Skeletal muscle tissue (tissue), 4 donors: Measurements from ENCODE around the gene EMCN. TPM values are rescaled to one million over a fixed set of nuclear protein-coding genes. Genes with fewer than 3 reads are reported as not detected.
A peak's percentile ranks its signal among the peaks of the same experiment; 100 is the strongest.
"Not testable (repeated sequence)": the region's sequence is repeated elsewhere in the genome, so short reads cannot be mapped to it uniquely, and the experiment has no call there.

Experiments used
- H3K27ac ChIP-seq: one replicate; pipeline ENCODE4 v1.7.0; 2013; ENCODE audit warnings: mild to moderate bottlenecking, low read depth, low read length, inconsistent platforms
- H3K27me3 ChIP-seq, 3 donors: one replicate each; pipeline ENCODE4 v1.7.0; 2013; ENCODE audit warnings: low read length in 3 of 3; ENCODE audit not compliant: control insufficient read depth in 3 of 3, insufficient read depth in 3 of 3
- H3K36me3 ChIP-seq, 3 donors: one replicate each; pipeline ENCODE4 v1.7.0; 2013; ENCODE audit warnings: low read length in 3 of 3; ENCODE audit not compliant: control insufficient read depth in 3 of 3, insufficient read depth in 3 of 3
- H3K4me1 ChIP-seq, 3 donors: one replicate each; pipeline ENCODE4 v1.7.0; 2013; ENCODE audit warnings: low read length in 3 of 3, mild to moderate bottlenecking in 3 of 3; ENCODE audit not compliant: control insufficient read depth in 3 of 3, insufficient read depth in 3 of 3
- H3K4me3 ChIP-seq, 3 donors: one replicate each; pipeline ENCODE4 v1.7.0; 2013; ENCODE audit warnings: low read length in 3 of 3
- H3K9ac ChIP-seq, 3 donors: one replicate each; pipeline ENCODE4 v1.7.0; 2013; ENCODE audit warnings: low read length in 3 of 3, mild to moderate bottlenecking in 3 of 3, moderate library complexity in 2 of 3, low read depth in 1 of 3
- H3K9me3 ChIP-seq, 3 donors: one replicate each; pipeline ENCODE4 v1.7.0; 2013; ENCODE audit warnings: low read length in 3 of 3; ENCODE audit not compliant: control insufficient read depth in 3 of 3
- total RNA-seq: library from RNA; depleted of rRNA; stranded (reverse); fragments of >200 nt; gene quantifications from one replicate; pipeline ENCODE4 v1.2.3, GENCODE V29; 2014
- donor health status: Osteomylitis.

The EMCN gene
- total RNA-seq, 1 donor from 2014 or later: 10.4 TPM

DNA sequence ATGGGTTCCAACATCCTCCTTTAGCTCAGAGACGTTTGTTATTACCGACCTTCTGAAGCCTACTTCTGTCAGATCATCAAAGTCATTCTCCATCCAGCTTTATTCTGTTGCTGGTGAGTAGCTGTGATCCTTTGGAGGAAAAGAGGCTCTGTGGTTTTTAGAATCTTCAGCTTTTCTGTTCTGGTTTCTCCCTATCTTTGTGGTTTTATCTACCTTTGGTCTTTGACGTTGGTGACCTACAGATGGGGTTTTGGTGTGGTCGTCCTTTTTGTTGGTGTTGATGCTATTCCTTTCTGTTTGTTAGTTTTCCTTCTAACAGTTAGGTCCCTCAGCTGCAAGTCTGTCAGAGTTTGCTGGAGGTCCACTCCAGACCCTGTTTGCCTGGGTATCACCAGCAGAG, 12.3 kb upstream of the EMCN start:
- not testable (repeated sequence) for H3K27me3 ChIP-seq, H3K4me1 ChIP-seq, H3K36me3 ChIP-seq, H3K9ac ChIP-seq, H3K4me3 ChIP-seq, H3K9me3 ChIP-seq, H3K27ac ChIP-seq

- Histone ChIP-seq H3K4me1 (no peaks in the 10 kb centered on the region), H3K9me3 (no peaks in the 10 kb centered on the region), H3K4me3 (no peak overlapping the region), H3K36me3 (no peaks in the 10 kb centered on the region), H3K9ac (no peak overlapping the region), H3K27me3 (no peaks in the 10 kb centered on the region), H3K27ac (peak overlapping the region; percentile 54)
Observed at GRCh38 chr4:100525686-100526085, 7.9 kb upstream of the EMCN start.

DNA sequence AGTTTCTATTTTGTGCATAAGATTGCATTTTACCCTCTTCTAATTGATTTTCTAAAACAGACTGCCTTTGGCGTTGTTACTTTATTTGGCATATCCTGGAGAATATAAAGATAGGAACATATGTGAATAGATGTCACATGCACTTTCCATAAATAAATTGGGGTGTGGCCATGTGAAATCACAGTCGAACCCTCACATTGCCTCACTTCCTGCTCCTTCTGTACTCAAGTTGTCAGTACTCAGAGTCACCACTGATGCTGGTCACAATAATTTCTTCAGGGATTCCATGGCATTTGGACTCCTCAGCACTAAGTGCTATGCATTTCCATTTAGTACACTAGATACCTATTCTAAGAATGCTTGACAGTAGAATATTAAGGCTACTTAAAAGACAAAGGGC, 1.4 kb upstream of the EMCN start:
- no peaks in the 10 kb centered on the region for H3K9me3 ChIP-seq
- H3K27me3 ChIP-seq: no peaks in the 10 kb centered on the region
- no peak overlapping the region for H3K9ac ChIP-seq
- H3K27ac ChIP-seq: no peak overlapping the region
- no peaks in the 10 kb centered on the region for H3K4me1 ChIP-seq
- no peak overlapping the region for H3K4me3 ChIP-seq
- H3K36me3 ChIP-seq: no peaks in the 10 kb centered on the region

DNA sequence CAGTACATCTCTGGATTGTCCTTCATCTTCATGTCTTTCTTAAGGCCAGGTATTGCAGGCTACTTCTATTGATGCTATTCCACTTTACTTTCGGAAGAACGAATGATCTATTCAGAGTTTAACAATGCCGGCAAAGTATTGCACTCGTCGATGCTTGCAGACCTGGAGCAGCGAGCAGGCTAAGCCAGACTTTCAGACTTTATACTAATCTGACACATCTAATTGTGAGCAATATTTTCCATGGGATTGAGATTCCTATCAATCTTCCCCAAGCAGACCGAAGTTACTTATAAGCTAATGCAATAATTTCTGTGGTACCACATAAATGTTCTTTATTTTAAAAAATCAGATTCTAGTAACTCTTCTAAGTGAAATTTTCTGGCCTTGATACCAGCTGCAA, 1.6 kb downstream of the EMCN start:
- no peaks in the 10 kb centered on the region for H3K9me3 ChIP-seq
- H3K36me3 ChIP-seq: no peaks in the 10 kb centered on the region
- H3K27ac ChIP-seq: no peak overlapping the region
- H3K9ac ChIP-seq: peak overlapping the region in 2 of 3 donors; percentile 30 to 34
- no peaks in the 10 kb centered on the region for H3K27me3 ChIP-seq
- H3K4me1 ChIP-seq: no peaks in the 10 kb centered on the region
- H3K4me3 ChIP-seq: peak overlapping the region in 2 of 3 donors; percentile 49 to 64

- H3K9ac ChIP-seq: no peak overlapping the region
- peaks cover 0 to 4% (median 0%) of the 10 kb centered on the region in 3 donors for H3K4me1 ChIP-seq
Observed at GRCh38 chr4:100511896-100512295, 5.9 kb downstream of the EMCN start.

GRCh38 chr4:100510551-100510950, 7.3 kb downstream of the EMCN start:
- no peaks in the 10 kb centered on the region for H3K27me3 ChIP-seq
- no peaks in the 10 kb centered on the region for H3K36me3 ChIP-seq
- no peak overlapping the region for H3K9ac ChIP-seq
- peaks cover 0 to under 1% (median 0%) of the 10 kb centered on the region in 3 donors for H3K9me3 ChIP-seq
- peaks cover 0 to 4% (median 0%) of the 10 kb centered on the region in 3 donors for H3K4me1 ChIP-seq
- H3K4me3 ChIP-seq: peak overlapping the region in 1 of 3 donors; percentile 20
- no peak overlapping the region for H3K27ac ChIP-seq

More at GRCh38 chr4:100511896-100512295, 5.9 kb downstream of the EMCN start:
- Histone ChIP-seq H3K27me3 (no peaks in the 10 kb centered on the region), H3K4me3 (no peak overlapping the region), H3K9me3 (no peaks in the 10 kb centered on the region), H3K27ac (no peak overlapping the region), H3K36me3 (no peaks in the 10 kb centered on the region)

DNA sequence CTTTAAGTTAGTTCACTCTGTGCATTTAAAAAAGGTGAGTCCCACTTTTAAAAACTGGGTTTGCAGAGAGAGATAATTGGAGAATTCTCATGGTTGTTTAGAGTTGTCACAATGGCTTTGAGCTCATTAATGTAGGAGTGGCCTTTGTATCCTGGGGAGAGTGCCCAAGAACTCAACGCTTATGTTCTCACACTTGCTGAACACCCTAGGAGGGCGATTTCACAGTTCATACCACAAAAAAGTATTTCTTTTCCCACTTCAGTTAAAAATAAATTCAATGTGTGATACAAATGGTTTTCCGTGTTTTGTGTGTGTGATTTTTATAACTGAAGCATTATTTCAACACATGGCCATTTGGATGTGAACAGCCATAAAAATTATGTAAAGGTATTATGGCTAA, 8.4 kb downstream of the EMCN start:
- Histone ChIP-seq H3K9me3 (peaks cover 0 to 2% (median 0%) of the 10 kb centered on the region in 3 donors), H3K36me3 (no peaks in the 10 kb centered on the region), H3K27ac (no peak overlapping the region), H3K27me3 (no peaks in the 10 kb centered on the region), H3K4me3 (no peak overlapping the region), H3K9ac (no peak overlapping the region), H3K4me1 (peaks cover 0 to 4% (median 0%) of the 10 kb centered on the region in 3 donors)

DNA sequence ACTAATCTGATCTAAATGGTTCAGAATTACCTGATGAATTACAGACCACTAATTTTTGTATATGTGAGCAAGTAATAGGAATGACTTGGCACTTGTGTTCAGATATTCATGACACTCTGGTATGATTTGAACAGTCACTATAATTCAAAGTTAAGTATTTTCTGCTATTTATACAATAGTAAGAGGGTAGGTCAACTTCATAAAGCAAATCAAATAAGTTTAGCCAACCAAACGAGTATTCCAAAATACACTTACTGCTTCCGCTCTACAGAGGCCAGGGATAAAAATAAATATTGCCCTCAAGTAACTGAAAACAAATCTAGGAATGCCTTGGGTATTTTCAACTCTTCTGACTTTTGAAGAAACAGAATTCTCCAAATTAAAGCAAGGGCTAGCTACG, 9.1 kb downstream of the EMCN start:
- Histone ChIP-seq H3K36me3 (no peaks in the 10 kb centered on the region), H3K27me3 (no peaks in the 10 kb centered on the region), H3K9me3 (peaks cover 0 to 2% (median 0%) of the 10 kb centered on the region in 3 donors), H3K4me1 (peaks cover 0 to 4% (median 0%) of the 10 kb centered on the region in 3 donors), H3K4me3 (no peak overlapping the region), H3K9ac (no peak overlapping the region), H3K27ac (no peak overlapping the region)

DNA sequence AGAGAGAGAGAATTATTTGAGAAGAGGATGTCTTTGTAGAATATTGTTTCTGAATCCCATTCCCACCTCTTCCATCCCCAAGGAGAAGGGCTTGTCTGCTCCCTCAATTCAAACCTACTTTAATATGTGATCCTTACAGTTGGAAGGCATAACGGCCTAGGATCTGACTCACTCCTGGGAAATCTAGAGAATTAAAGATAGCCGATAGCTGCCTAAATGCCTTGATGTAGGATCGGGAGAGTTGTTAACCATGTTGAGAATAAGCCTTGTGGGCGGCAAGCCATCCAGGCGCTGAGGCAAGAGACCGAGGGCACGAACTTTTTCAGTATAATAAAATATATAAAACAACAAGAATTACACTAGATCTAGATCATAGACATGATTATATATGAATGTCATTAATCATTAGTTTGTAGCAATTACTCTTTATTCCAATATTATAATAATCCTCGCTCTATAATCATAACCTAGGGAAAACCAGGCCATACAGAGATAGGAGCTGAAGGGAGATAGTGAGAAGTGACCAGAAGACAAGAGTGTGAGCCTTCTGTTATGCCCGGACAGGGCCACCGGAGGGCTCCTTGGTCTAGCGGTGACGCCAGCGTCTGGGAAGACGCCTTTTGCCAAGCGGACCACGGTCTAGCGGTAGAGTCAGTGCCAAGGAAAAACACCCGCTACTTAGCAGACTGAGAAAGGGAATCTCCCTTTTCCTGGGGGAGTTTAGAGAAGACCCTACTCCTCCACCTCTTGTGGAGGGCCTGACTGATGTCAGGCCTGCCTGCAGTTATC, 13.5 kb downstream of the EMCN start:
- no peaks in the 10 kb centered on the region for H3K4me1 ChIP-seq
- no peak overlapping the region for H3K9ac ChIP-seq
- H3K36me3 ChIP-seq: no peaks in the 10 kb centered on the region
- H3K4me3 ChIP-seq: no peak overlapping the region
- H3K27ac ChIP-seq: no peak overlapping the region
- H3K9me3 ChIP-seq: peaks cover 0 to 2% (median 0%) of the 10 kb centered on the region in 3 donors
- H3K27me3 ChIP-seq: no peaks in the 10 kb centered on the region

- Histone ChIP-seq H3K4me1 (no peaks in the 10 kb centered on the region), H3K9ac (no peak overlapping the region), H3K9me3 (no peaks in the 10 kb centered on the region), H3K27ac (no peak overlapping the region), H3K36me3 (no peaks in the 10 kb centered on the region), H3K4me3 (no peak overlapping the region), H3K27me3 (no peaks in the 10 kb centered on the region)
Observed at GRCh38 chr4:100497791-100498190, 20.0 kb downstream of the EMCN start.
